ENCODE measurements around the gene MOB2.

Gene MOB2

GRCh38 chr11:1456176-1456575, 30.4 kb downstream of the MOB2 start:
- FAIRE-seq, result no peak
- DNase-seq (ENCODE audit: insufficient read length, low spot score), result no peak
- no peak for TF ChIP-seq CTCF (IDR thresholded peaks at IDR 0.05; ENCODE audit: insufficient read depth, missing control alignments)

GRCh38 chr11:1455763-1456060, 30.9 kb downstream of the MOB2 start:
- no peak for TF ChIP-seq CTCF (IDR thresholded peaks at IDR 0.05; ENCODE audit: insufficient read depth, missing control alignments)
- FAIRE-seq, result no peak
- DNase-seq (ENCODE audit: insufficient read length, low spot score), result no peak

GRCh38 chr11:1455032-1455762, 31.4 kb downstream of the MOB2 start:
- DNase-seq (ENCODE audit: insufficient read length, low spot score), result no peak
- FAIRE-seq, result no peak
- TF ChIP-seq CTCF (IDR thresholded peaks at IDR 0.05; ENCODE audit: insufficient read depth, missing control alignments), result no peak

GRCh38 chr11:1454576-1454975, 32.0 kb downstream of the MOB2 start:
- no peak for TF ChIP-seq CTCF (IDR thresholded peaks at IDR 0.05; ENCODE audit: insufficient read depth, missing control alignments)
- FAIRE-seq (no peak), DNase-seq (ENCODE audit: insufficient read length, low spot score) (no peak)

GRCh38 chr11:1453611-1454034, 33.0 kb downstream of the MOB2 start:
- FAIRE-seq, result no peak
- TF ChIP-seq CTCF (IDR thresholded peaks at IDR 0.05; ENCODE audit: insufficient read depth, missing control alignments), result no peak
- DNase-seq (ENCODE audit: insufficient read length, low spot score), result no peak

- DNase-seq (ENCODE audit: insufficient read length, low spot score), result no peak
- FAIRE-seq, result no peak
- no peak for TF ChIP-seq CTCF (IDR thresholded peaks at IDR 0.05; ENCODE audit: insufficient read depth, missing control alignments)
These were observed 33.8 kb downstream of the MOB2 start for GRCh38 chr11:1452744-1453143.

GRCh38 chr11:1451781-1452470, 34.7 kb downstream of the MOB2 start:
- no peak for FAIRE-seq
- no peak for DNase-seq (ENCODE audit: insufficient read length, low spot score)
- TF ChIP-seq CTCF (IDR thresholded peaks at IDR 0.05; ENCODE audit: insufficient read depth, missing control alignments), result no peak
